ENCODE data around the gene ADD2. TPM values are rescaled to one million over a fixed set of nuclear protein-coding genes. Genes with fewer than 3 reads are reported as not detected.
"Not testable (repeated sequence)": the region's sequence is repeated elsewhere in the genome, so short reads cannot be mapped to it uniquely, and the experiment has no call there.

ADD2 gene
- total RNA-seq, 1 experiment from 2014 or later = 23.1 TPM

DNA sequence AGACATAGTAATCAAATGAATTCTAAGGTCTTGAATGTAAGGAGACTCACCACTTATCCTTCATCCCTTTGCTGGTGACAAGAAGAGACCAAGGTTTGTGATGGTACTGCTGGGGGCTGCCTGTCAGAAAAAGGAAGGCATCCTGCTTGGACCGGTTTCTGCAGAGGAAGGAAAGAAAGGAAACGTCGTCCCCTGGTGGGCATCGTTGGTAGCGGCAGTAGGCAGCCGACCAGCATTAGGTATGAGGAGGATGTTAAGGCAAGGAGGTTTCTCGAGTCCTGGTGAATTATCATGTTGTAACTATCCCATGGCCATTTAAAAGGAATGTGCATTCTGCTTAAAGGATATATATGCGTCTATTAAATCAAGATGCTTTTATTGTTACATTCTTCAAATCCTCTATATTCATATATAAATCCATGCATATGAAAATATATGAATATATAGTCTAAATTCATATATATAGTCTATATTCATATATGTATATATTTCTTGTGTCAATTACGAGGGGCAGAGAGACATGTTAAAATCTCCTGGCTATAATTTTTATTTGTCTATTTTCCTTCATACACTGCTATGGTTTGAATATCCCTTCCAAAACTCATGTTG, 120.0 kb downstream of the ADD2 start:
- peak; percentile 67 for DNase-seq (ENCODE audit: extremely low read depth, low read depth)

GRCh38 chr2:70646420-70646818, 121.6 kb downstream of the ADD2 start:
- DNase-seq (ENCODE audit: extremely low read depth, low read depth) = no peak

GRCh38 chr2:70645733-70646419, 122.1 kb downstream of the ADD2 start:
- DNase-seq (ENCODE audit: extremely low read depth, low read depth) = peak; percentile 18

DNA sequence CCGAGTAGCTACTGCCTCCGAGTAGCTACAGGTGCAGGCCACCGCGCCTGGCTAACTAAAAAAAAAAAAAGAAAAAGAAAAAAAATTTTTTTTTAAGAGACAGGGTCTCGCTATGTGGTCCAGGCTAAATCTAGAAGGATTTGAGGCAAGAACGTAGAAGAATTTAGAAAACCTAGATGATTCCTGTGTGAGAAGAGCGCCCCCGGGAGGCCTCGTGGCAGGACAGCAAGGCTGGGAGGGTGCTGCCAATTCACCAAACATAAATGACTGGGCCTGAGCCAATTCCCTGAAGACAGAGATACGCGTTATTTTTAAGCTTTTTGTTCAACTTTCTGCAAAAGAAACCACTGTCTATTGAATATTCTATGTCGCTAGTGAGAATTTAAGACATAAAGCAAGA, 124.3 kb downstream of the ADD2 start:
- DNase-seq (ENCODE audit: extremely low read depth, low read depth) = peak; percentile 24

- DNase-seq (ENCODE audit: extremely low read depth, low read depth) = no peak
Observed at GRCh38 chr2:70641263-70641784, 126.7 kb downstream of the ADD2 start.

DNA sequence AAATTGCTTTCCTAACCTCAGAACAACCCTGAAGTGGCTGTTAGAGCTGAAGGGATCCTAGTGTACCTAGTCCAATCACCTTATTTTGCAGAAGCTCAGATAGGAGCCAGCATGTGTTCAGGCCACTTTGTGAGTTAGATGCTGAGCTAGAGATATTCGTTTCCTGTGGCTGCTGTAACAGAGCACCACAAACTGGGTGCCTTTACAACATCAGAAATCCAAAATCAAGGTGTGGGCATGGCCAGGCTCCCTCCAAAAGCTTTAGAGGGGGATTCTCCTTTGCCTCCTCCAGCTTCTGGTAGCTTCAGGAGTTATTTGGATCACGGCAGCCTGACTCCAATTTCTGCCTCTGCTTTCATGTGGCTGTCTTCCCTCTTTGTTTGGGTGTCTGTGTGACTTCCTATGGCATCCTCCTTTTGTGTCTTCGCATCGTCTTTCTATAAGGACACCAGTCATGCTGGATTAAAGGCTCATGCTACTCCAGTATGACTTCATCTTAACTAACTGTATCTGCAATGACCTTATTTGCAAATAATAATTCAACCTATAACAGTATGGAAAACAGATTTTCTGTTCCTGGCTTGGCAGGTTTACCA, 128.1 kb downstream of the ADD2 start:
- DNase-seq (ENCODE audit: extremely low read depth, low read depth) = no peak

GRCh38 chr2:70638561-70638960, 129.4 kb downstream of the ADD2 start:
- no peak for DNase-seq (ENCODE audit: extremely low read depth, low read depth)

GRCh38 chr2:70633508-70633907, 134.5 kb downstream of the ADD2 start:
- no peak for DNase-seq (ENCODE audit: extremely low read depth, low read depth)

GRCh38 chr2:70632966-70633365, 135.0 kb downstream of the ADD2 start:
- no peak for DNase-seq (ENCODE audit: extremely low read depth, low read depth)

DNA sequence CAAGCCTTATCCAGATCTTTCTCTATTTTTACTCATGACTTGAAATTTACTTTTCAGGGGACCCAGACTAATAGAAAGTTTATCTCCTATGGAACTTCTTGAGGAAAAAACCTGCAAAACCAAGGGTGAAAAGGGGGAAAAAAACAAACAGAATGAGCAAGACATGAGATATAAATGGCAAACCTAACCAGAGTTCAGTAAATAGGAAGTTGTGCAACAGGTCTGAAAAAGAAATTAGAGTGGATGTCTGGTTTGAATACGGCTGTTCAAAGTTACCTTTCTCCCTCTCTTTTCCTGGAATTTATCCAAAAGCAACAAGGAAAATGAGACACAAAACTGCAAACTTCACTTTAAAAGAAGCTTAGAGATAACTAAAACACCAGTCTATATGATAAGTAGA, 135.6 kb downstream of the ADD2 start:
- no peak for DNase-seq (ENCODE audit: extremely low read depth, low read depth)

GRCh38 chr2:70630761-70631160, 137.2 kb downstream of the ADD2 start:
- DNase-seq (ENCODE audit: extremely low read depth, low read depth) = no peak

GRCh38 chr2:70627211-70627898, 140.6 kb downstream of the ADD2 start:
- peak; percentile 28 for DNase-seq (ENCODE audit: extremely low read depth, low read depth)

- no peak for DNase-seq (ENCODE audit: extremely low read depth, low read depth)
Observed at GRCh38 chr2:70626254-70626990, 141.6 kb downstream of the ADD2 start.

- not testable (repeated sequence) for DNase-seq (ENCODE audit: extremely low read depth, low read depth)
Observed at GRCh38 chr2:70621536-70621935, 146.5 kb downstream of the ADD2 start.

DNA sequence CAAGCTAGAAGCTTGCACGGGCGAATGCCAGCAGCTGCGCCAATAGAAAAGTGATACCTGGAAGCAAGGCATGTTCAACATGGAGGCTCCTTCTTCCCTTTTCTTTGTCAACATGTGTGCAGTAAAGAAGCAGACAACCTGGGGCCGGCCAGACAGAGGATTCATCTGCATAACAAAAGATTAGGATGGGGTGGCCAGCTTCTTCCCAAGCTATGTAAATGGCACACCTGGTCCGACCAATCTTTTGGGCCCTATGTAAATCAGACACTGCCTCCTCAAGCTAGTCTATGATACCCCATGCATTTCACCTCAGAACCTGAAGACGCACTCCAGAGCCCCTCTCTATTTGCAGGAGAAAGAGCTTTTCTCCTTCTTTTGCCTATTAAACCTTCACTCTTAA, 148.0 kb downstream of the ADD2 start:
- DNase-seq (ENCODE audit: extremely low read depth, low read depth) = no peak

GRCh38 chr2:70619167-70619566, 148.8 kb downstream of the ADD2 start:
- no peak for DNase-seq (ENCODE audit: extremely low read depth, low read depth)

- no peak for DNase-seq (ENCODE audit: extremely low read depth, low read depth)
Observed at GRCh38 chr2:70616168-70616694, 151.8 kb downstream of the ADD2 start.

DNA sequence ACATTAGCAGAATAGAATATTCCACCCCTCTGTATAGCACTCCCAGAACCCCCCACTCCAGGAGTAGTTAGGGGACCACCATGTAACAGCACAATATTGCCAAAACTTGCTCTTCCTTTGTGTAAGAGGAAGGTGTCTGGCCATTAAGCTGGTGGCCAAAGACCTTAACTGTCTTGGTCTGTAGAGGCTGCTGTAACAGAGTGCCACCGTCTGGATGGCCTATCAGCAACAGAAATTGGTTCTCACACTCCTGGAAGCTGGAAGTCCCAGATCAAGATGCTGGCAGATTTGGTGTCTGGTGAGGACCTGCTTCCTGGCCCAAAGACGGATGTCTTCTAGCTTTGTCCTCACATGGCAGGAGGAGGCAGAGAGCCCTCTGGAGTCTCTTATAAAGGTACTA, 152.8 kb downstream of the ADD2 start:
- DNase-seq (ENCODE audit: extremely low read depth, low read depth) = no peak

DNA sequence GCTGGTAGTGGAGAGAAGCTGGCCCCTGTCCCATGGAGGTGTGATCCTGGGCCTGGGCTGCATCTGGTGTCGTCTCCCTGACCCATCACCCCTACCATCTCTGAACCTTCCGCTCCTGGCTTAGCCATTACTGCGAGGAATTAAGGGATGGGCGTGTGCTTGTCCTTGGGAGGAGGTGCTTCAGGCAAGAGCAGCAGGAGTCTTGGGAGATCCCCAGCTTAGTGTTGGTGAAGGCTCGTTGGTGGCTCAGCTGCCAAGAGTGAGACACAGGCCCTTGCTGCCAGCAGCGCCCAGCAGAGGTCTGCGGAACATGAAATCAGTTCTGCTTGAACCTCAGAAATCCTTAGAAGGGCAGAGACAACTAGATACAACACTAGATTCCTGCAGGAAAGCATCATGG, 154.5 kb downstream of the ADD2 start:
- DNase-seq (ENCODE audit: extremely low read depth, low read depth) = no peak

DNA sequence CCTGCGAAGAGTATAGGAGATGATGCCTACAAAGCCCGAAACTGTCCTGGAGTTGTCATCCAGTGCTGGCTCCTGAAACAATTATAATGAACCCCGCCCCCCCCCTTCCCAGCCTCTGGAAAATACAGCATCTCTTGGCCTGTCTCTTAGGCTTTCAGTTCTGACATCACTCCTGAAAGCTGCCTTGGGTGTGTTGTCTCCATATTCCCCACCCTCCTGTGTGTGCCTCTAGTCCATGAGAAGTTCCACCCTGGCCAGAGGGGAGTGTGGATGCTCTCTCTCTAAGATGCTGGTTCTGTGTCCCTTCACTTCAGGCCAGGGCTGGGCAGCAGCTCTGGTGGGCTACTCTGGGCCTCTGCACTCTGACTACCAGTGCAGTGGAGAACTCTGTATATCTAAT, 155.4 kb downstream of the ADD2 start:
- DNase-seq (ENCODE audit: extremely low read depth, low read depth) = no peak
